ENCODE data around the gene DNM3. TPM values are rescaled to one million over a fixed set of nuclear protein-coding genes. Genes with fewer than 3 reads are reported as not detected.
A peak's percentile ranks its signal among the peaks of the same experiment; 100 is the strongest.

DNM3 gene
- total RNA-seq, 2 experiments from 2014 or later: 1.6 to 1.8 TPM

GRCh38 chr1:172394811-172395210 is 553.5 kb downstream of the DNM3 start:
- H3K36me3 ChIP-seq (ENCODE audit: insufficient read depth, low read length): no peaks in the 10 kb centered on the region
- intact Hi-C loops (cut with DNase I, micrococcal nuclease): loop anchor here (1.0 to 10.0 kb wide), 6 partner anchors 14 to 610 kb away; partner anchors contain the start of gene METTL13 (in 1 of the 2)
- peak overlapping the region; percentile 45 for H3K4me3 Mint-ChIP-seq
- no peaks in the 10 kb centered on the region for H3K27me3 Mint-ChIP-seq
- H3K9me3 Mint-ChIP-seq: no peaks in the 10 kb centered on the region
- peaks cover 24% of the 10 kb centered on the region for H3K4me1 ChIP-seq (ENCODE audit: insufficient read depth, low read length)
- DNase-seq (peak in 1 of 14 experiments; percentile 17), ATAC-seq (ENCODE audit: poor library complexity) (peak; percentile 24)
- POLR2A ChIA-PET: interaction anchor here (0.6 to 3.0 kb wide), 24 partner anchors 8 to 390 kb away, joined by 3 to 43 read pairs (median 4); partner anchors contain the start of genes PIGC and SUCO
- H3K4me3 ChIP-seq (ENCODE audit: low read length): no peak overlapping the region
- CTCF ChIA-PET: interaction anchor here (1.2 to 1.5 kb wide), 5 partner anchors 10 to 257 kb away, joined by 3 to 7 read pairs (median 4); partner anchors contain the start of gene PIGC
- H3K36me3 Mint-ChIP-seq (ENCODE audit: low read depth): no peaks in the 10 kb centered on the region
- peak overlapping the region; percentile 86 for H3K27ac Mint-ChIP-seq
- TF ChIP-seq CTCF (IDR thresholded peaks at IDR 0.05): no peak
- H3K9me3 ChIP-seq (ENCODE audit: control insufficient read depth in 1 of 2, insufficient read depth in 1 of 2, low read length in 2 of 2): no peaks in the 10 kb centered on the region
- no peaks in the 10 kb centered on the region for H3K27me3 ChIP-seq (ENCODE audit: control insufficient read depth in 1 of 2, insufficient read depth in 2 of 2, low read length in 2 of 2)
- H3K27ac ChIP-seq (ENCODE audit: low read depth in 1 of 2, low read length in 2 of 2): peak overlapping the region; percentile 67 to 71
- peaks cover 83% of the 10 kb centered on the region for H3K4me1 Mint-ChIP-seq (ENCODE audit: low read depth)

GRCh38 chr1:172395576-172395975 is 554.3 kb downstream of the DNM3 start:
- Mint-ChIP-seq H3K4me3 (no peak overlapping the region), H3K9me3 (no peaks in the 10 kb centered on the region), H3K27ac (peak overlapping the region; percentile 86), H3K4me1 (ENCODE audit: low read depth) (peaks cover 86% of the 10 kb centered on the region), H3K36me3 (ENCODE audit: low read depth) (no peaks in the 10 kb centered on the region), H3K27me3 (no peaks in the 10 kb centered on the region)
- Histone ChIP-seq H3K27ac (ENCODE audit: low read depth in 1 of 2, low read length in 2 of 2) (peak overlapping the region; percentile 67 to 71), H3K27me3 (ENCODE audit: control insufficient read depth in 1 of 2, insufficient read depth in 2 of 2, low read length in 2 of 2) (no peaks in the 10 kb centered on the region), H3K4me1 (ENCODE audit: insufficient read depth, low read length) (peaks cover 29% of the 10 kb centered on the region), H3K9me3 (ENCODE audit: control insufficient read depth in 1 of 2, insufficient read depth in 1 of 2, low read length in 2 of 2) (no peaks in the 10 kb centered on the region), H3K36me3 (ENCODE audit: insufficient read depth, low read length) (no peaks in the 10 kb centered on the region), H3K4me3 (ENCODE audit: low read length) (no peak overlapping the region)
- ATAC-seq (ENCODE audit: poor library complexity) (no peak), DNase-seq (no peak)
- no peak for TF ChIP-seq CTCF (IDR thresholded peaks at IDR 0.05)
- intact Hi-C loops (cut with DNase I, micrococcal nuclease): loop anchor here (2.0 to 10.0 kb wide), 5 partner anchors 15 to 611 kb away; partner anchors contain the start of gene METTL13 (in 1 of the 2)
- ChIA-PET CTCF (interaction anchor here (1.2 to 1.5 kb wide), 2 partner anchors 10 to 49 kb away, joined by 5 to 7 read pairs; partner anchors contain the start of gene PIGC), POLR2A (interaction anchor here (0.8 to 3.0 kb wide), 11 partner anchors 12 to 391 kb away, joined by 3 to 43 read pairs (median 6); partner anchors contain the start of gene SUCO)

GRCh38 chr1:172397221-172397620 is 555.9 kb downstream of the DNM3 start:
- Mint-ChIP-seq H3K9me3 (no peaks in the 10 kb centered on the region), H3K27ac (peak overlapping the region; percentile 43), H3K4me1 (ENCODE audit: low read depth) (peaks cover 91% of the 10 kb centered on the region), H3K27me3 (no peaks in the 10 kb centered on the region), H3K36me3 (ENCODE audit: low read depth) (no peaks in the 10 kb centered on the region), H3K4me3 (no peak overlapping the region)
- no peak for TF ChIP-seq CTCF (IDR thresholded peaks at IDR 0.05)
- ChIA-PET POLR2A (interaction anchor here (1.4 kb wide), 1 partner anchor 39 kb away, joined by 6 read pairs; no protein-coding TSS in a partner anchor), CTCF (no interaction called here)
- Histone ChIP-seq H3K4me1 (ENCODE audit: insufficient read depth, low read length) (peaks cover 23% of the 10 kb centered on the region), H3K27ac (ENCODE audit: low read depth in 1 of 2, low read length in 2 of 2) (no peak overlapping the region), H3K27me3 (ENCODE audit: control insufficient read depth in 1 of 2, insufficient read depth in 2 of 2, low read length in 2 of 2) (no peaks in the 10 kb centered on the region), H3K4me3 (ENCODE audit: low read length) (no peak overlapping the region), H3K9me3 (ENCODE audit: control insufficient read depth in 1 of 2, insufficient read depth in 1 of 2, low read length in 2 of 2) (no peaks in the 10 kb centered on the region), H3K36me3 (ENCODE audit: insufficient read depth, low read length) (no peaks in the 10 kb centered on the region)
- DNase-seq (no peak), ATAC-seq (ENCODE audit: poor library complexity) (no peak)
- intact Hi-C loops (cut with DNase I, micrococcal nuclease): loop anchor here (5.0 to 10.0 kb wide), 2 partner anchors 220 to 612 kb away; partner anchors contain the start of gene METTL13 (in 1 of the 2)

All from CD4-positive, alpha-beta T cell (primary cell).